ENCODE data around the gene TOMM70.
"Not testable (repeated sequence)": the region's sequence is repeated elsewhere in the genome, so short reads cannot be mapped to it uniquely, and the experiment has no call there.

TOMM70 gene

DNA sequence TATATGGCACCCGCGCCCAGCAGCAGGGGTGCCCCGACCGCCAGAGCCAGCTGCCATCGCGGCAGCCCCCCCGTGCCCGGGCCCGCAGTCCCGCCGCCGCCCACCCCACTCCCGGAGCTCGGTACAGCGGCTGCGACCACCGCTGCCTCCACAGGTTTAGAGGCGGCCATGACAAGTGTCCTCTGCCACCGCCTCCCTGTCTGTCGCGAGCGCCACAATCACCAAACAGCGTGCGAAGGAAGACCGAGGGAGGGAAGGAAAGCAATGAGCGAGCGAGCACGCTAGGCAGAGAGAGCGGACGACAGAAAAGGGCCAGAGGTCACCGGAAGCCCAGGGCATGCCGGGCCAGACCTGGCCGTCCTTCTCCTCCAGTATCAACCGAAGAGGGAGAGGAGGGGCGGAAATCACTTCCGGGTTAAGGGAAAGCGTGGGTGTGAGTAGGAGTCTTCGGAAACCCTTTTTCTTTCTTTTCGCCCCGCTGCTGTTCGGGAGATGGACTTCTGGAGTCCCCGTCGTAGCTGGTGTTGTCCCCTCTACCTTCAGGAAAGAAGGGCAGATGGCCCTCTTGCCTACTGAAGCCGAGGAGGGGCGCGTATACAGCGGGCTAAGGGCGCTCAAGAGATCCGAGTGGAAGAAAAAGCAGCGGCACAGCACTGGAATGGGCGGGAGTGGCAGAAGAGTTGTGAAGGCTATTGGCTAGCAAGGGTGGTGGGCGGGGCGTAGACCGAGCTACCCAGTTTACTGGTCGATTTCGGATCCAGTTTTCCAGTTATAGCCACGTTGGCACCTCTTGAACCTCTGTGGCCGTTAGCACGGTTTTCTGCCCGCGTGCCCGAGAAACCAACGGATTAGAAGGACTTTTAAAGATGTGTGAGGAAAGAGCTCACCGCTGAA, at the start of gene TOMM70, which contains the start of gene LNP1:
Gene TOMM70 (minus strand): TSS at position 310 of the 894 bp plus-strand sequence. CDS start 140 bp downstream, at position 170.
Gene LNP1 (plus strand): TSS at position 760 of the 894 bp plus-strand sequence. CDS start 28,191 bp downstream, outside the sequence.
- peak; percentile 75 for DNase-seq (ENCODE audit: low read depth, low spot score)
- peak within 1 kb of the TSS; percentile 76 for H3K27ac ChIP-seq

DNA sequence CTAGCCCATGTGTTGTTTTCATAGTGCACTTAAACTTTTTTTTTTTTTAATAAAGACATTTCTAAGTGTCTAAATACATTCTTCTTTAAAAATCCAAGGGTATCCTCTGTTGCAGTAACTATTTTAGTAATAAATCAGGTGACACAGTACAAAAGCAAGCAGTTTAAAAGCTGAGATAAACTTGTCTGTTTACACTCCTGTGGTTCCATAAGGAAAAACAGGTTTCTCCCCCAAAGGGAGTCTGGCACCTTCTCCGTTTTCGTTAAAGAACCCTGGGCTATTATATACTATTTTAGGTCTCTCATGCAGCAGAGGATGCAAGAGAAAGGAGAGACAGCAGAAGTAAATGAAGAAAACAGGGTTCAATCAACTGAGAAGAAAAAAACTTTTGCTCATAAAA, 48.3 kb upstream of the TOMM70 start:
- no peak for DNase-seq (ENCODE audit: low read depth, low spot score)

DNA sequence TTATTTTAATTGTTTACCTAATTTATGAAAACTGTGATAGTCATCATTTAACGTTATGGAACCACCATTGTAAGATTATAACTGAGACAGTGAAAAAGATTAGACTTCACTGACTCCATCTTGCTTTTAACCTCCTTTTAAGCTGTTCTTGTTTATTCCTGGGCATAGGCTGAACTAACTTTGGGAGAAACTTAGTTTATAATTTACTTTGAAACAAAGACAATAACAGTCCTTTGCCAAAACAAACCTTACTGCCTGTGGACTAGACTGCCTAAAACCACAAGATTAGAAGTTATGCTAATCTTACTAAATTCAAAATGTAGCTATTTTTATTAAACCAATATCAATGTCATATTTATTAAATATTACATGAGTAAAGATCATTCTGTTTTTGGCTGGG, 47.2 kb upstream of the TOMM70 start:
- no peak overlapping the region for H3K27ac ChIP-seq
- DNase-seq (ENCODE audit: low read depth, low spot score) = no peak

More for the DNA sequence above, 48.3 kb upstream of the TOMM70 start:
- no peak overlapping the region for H3K27ac ChIP-seq

DNA sequence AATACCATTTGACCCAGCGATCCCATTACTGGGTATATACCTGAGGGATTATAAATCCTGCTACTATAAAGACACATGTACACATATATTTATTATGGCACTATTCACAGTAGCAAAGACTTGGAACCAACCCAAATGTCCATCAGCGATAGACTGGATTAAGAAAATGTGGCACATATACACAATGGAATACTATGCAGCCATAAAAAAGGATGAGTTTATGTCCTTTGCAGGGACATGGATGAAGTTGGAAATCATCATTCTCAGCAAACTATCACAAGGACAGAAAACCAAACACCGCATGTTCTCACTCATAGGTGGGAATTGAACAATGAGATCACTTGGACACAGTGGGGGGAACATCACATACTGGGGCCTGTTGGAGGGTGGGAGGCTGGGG, 46.2 kb upstream of the TOMM70 start:
- DNase-seq (ENCODE audit: low read depth, low spot score) = not testable (repeated sequence)

DNA sequence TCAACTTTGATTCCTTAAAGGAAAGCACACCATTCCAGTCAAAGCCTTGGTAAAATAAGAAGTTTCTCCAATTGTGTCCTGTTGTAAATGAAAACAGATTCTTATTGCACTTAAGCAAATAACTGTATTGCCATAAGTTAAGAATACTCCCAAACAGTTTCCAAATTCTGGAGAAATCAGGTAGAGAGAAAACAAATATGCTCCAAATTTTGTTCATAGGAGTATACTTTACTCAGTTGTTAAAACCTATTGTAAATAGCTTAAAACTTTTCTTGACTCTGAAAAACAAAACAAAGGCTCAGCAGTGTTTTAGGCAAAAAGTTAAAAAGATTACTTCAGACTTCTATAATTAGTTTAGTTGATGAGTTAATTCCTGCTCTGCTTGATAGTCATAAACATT, 42.8 kb upstream of the TOMM70 start:
- no peak overlapping the region for H3K27ac ChIP-seq
- DNase-seq (ENCODE audit: low read depth, low spot score) = no peak

More for the DNA sequence above, 46.2 kb upstream of the TOMM70 start:
- H3K27ac ChIP-seq = not testable (repeated sequence)

GRCh38 chr3:100440895-100441294, 40.0 kb upstream of the TOMM70 start:
- no peak for DNase-seq (ENCODE audit: low read depth, low spot score)

DNA sequence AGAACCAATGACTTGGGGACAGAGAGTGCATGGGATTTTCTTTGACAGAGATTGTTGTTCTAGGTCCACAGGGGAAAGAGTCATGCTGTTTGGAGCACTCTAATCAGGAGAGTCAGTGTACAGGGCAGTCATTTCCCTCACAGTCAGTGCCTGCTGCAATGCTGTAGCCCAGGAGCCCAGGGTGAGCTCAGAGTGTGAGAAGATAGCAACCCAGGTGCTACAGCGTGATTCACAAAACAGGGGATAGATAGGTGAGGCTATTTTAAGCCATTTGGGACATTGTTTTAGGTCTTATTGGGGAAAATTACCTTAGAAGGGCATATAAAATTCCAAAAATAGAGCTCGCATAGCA, 37.7 kb upstream of the TOMM70 start:
- DNase-seq (ENCODE audit: low read depth, low spot score) = no peak

More at GRCh38 chr3:100440895-100441294, 40.0 kb upstream of the TOMM70 start:
- no peak overlapping the region for H3K27ac ChIP-seq

GRCh38 chr3:100437721-100438622, 37.1 kb upstream of the TOMM70 start:
- no peak for DNase-seq (ENCODE audit: low read depth, low spot score)
- peak overlapping the region; percentile 53 for H3K27ac ChIP-seq

More for the DNA sequence above, 37.7 kb upstream of the TOMM70 start:
- H3K27ac ChIP-seq = peak overlapping the region; percentile 53

- no peak for DNase-seq (ENCODE audit: low read depth, low spot score)
- peak overlapping the region; percentile 53 for H3K27ac ChIP-seq
Measured at GRCh38 chr3:100436951-100437350, 36.1 kb upstream of the TOMM70 start.

DNA sequence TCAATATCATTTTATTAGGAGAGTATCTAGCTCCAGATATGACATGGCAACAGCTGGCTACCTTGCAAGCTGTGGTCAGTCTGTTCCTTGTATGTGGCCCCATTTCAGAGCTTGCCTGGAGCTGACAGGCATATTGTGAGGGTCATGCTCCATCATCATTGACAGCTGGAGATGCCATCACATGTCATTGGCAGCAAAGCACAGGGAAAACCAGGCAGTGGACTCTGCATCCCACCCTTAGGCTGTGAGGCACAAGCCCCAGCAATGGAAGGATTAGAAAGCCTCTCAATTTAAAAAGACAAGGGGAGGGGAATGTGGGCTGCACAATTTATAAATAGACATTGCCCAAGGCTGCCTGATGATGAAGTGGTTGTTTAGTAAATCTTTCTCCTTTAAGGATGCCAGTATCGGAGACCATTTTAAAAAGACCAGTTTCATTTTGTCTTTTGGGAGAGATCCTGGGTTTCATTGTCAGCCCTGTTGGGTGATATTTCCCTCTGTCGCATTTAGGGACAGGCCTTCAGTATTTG, 28.4 kb upstream of the TOMM70 start:
- H3K27ac ChIP-seq = no peak overlapping the region

DNA sequence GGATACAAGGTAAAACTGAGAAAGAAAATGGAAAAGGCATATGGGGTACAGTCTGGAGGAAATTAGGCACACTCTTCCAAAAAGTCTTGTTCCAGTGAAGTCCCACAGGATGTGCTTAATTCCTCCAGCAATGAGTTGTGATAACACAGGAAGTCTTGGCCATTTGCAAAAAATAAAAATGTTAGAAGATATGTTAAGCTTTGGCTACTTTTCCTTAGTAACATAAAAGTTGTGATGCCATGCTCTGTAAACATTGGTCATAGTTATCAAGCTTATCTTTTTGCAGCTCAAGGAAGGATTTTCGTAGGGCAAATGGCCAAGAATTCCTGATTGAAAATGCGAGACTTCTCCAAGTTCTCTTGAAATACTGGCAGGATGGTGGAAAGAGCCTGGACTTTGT, 26.8 kb upstream of the TOMM70 start:
- DNase-seq (ENCODE audit: low read depth, low spot score) = no peak
- no peak overlapping the region for H3K27ac ChIP-seq

More for the DNA sequence above, 28.4 kb upstream of the TOMM70 start:
- no peak for DNase-seq (ENCODE audit: low read depth, low spot score)

GRCh38 chr3:100426067-100426682, 25.3 kb upstream of the TOMM70 start:
- no peak for DNase-seq (ENCODE audit: low read depth, low spot score)
- H3K27ac ChIP-seq = peak overlapping the region; percentile 37

GRCh38 chr3:100425316-100425715, 24.4 kb upstream of the TOMM70 start:
- no peak for DNase-seq (ENCODE audit: low read depth, low spot score)
- H3K27ac ChIP-seq = peak overlapping the region; percentile 37

GRCh38 chr3:100424261-100424660, 23.4 kb upstream of the TOMM70 start:
- H3K27ac ChIP-seq = no peak overlapping the region
- DNase-seq (ENCODE audit: low read depth, low spot score) = no peak

- DNase-seq (ENCODE audit: low read depth, low spot score) = no peak
- H3K27ac ChIP-seq = no peak overlapping the region
Measured at GRCh38 chr3:100423611-100424010, 22.7 kb upstream of the TOMM70 start.

- no peak for DNase-seq (ENCODE audit: low read depth, low spot score)
Measured at GRCh38 chr3:100420885-100421284, 20.0 kb upstream of the TOMM70 start.

GRCh38 chr3:100419406-100419805, 18.5 kb upstream of the TOMM70 start:
- DNase-seq (ENCODE audit: low read depth, low spot score) = no peak
- H3K27ac ChIP-seq = no peak overlapping the region

More at GRCh38 chr3:100420885-100421284, 20.0 kb upstream of the TOMM70 start:
- no peak overlapping the region for H3K27ac ChIP-seq

GRCh38 chr3:100416863-100417262, 16.0 kb upstream of the TOMM70 start:
- H3K27ac ChIP-seq = no peak overlapping the region
- DNase-seq (ENCODE audit: low read depth, low spot score) = no peak

- no peak for DNase-seq (ENCODE audit: low read depth, low spot score)
Measured at GRCh38 chr3:100416176-100416575, 15.3 kb upstream of the TOMM70 start.

GRCh38 chr3:100413613-100414012, 12.7 kb upstream of the TOMM70 start:
- H3K27ac ChIP-seq = no peak overlapping the region
- DNase-seq (ENCODE audit: low read depth, low spot score) = no peak

More at GRCh38 chr3:100416176-100416575, 15.3 kb upstream of the TOMM70 start:
- no peak overlapping the region for H3K27ac ChIP-seq
